GM12872 (cell line): ENCODE measurements around the gene HPGDS.

Experiments
- CTCF ChIP-seq: IDR thresholded peaks from 3 replicates; pipeline ENCODE4 v1.5.1; 2011; ENCODE audit warnings: low read depth, mild to moderate bottlenecking, low read length, moderate library complexity; ENCODE audit not compliant: insufficient read depth

Gene HPGDS

GRCh38 chr4:94345266-94345665, 2.6 kb upstream of the HPGDS start:
- TF ChIP-seq CTCF: no peak

GRCh38 chr4:94344457-94344856, 1.8 kb upstream of the HPGDS start:
- no peak for TF ChIP-seq CTCF

GRCh38 chr4:94341481-94342370, 910 bp downstream of the HPGDS start:
- no peak for TF ChIP-seq CTCF

- no peak for TF ChIP-seq CTCF
These were observed 2.9 kb downstream of the HPGDS start for GRCh38 chr4:94339779-94340178.

GRCh38 chr4:94338681-94339351, 3.8 kb downstream of the HPGDS start:
- TF ChIP-seq CTCF: no peak

- TF ChIP-seq CTCF: no peak
These were observed 6.3 kb downstream of the HPGDS start for GRCh38 chr4:94336303-94336702.

GRCh38 chr4:94334962-94335361, 7.7 kb downstream of the HPGDS start:
- no peak for TF ChIP-seq CTCF
